Thoracic aorta (tissue), 2 donors: ENCODE results near the gene ABCA5. TPM values are rescaled to one million over a fixed set of nuclear protein-coding genes. Genes with fewer than 3 reads are reported as not detected.
"Not testable (repeated sequence)": the region's sequence is repeated elsewhere in the genome, so short reads cannot be mapped to it uniquely, and the experiment has no call there.

ENCODE experiments used
- ATAC-seq: fragments of 150-250 bp; one replicate; pipeline ENCODE4 v1.8.0; 2017; ENCODE audit warnings: low read depth; ENCODE audit not compliant: insufficient number of reproducible peaks, low FRiP score
- DNase-seq: peaks from one replicate; pipeline ENCODE4 v3.0.0-alpha.2; 2020; ENCODE audit warnings: low spot score
- H3K27ac ChIP-seq, 2 donors: fragments of 200-600 bp; sonication (generic); 1 replicate in 1 of 2; 2 replicates in 1 of 2; pipeline ENCODE4 v1.5.1; 2016; ENCODE audit warnings: mild to moderate bottlenecking in 2 of 2, moderate library complexity in 2 of 2
- H3K27me3 ChIP-seq: fragments of 200-600 bp; sonication (generic); replicated peaks from 2 replicates; pipeline ENCODE4 v1.6.0; 2016; ENCODE audit warnings: mild to moderate bottlenecking; ENCODE audit not compliant: insufficient read depth
- H3K36me3 ChIP-seq: fragments of 200-600 bp; sonication (generic); one replicate; pipeline ENCODE4 v1.5.1; 2016
- H3K4me1 ChIP-seq, 2 donors: fragments of 200-600 bp; sonication (generic); 1 replicate in 1 of 2; 2 replicates in 1 of 2; pipeline versions ENCODE4 v1.5.1 to v1.6.0; 2016; ENCODE audit warnings: low read depth in 2 of 2, mild to moderate bottlenecking in 1 of 2; ENCODE audit not compliant: control insufficient read depth in 1 of 2
- H3K4me3 ChIP-seq: fragments of 200-600 bp; sonication (generic); 2 replicates; pipeline ENCODE4 v1.5.1; 2016; ENCODE audit warnings: mild to moderate bottlenecking
- H3K9me3 ChIP-seq: fragments of 200-600 bp; sonication (generic); 2 replicates; pipeline ENCODE4 v1.5.1; 2016
- CTCF ChIP-seq: fragments of 200-600 bp; sonication (generic); IDR thresholded peaks from one replicate; pipeline ENCODE4 v1.5.1; 2019; ENCODE audit warnings: antibody characterized with exemption
- total RNA-seq, 2 donors: library from RNA; depleted of rRNA; stranded (reverse); fragments of >200 nt; gene quantifications; one replicate each; pipeline versions ENCODE4 v1.1.0 to v1.2.3, GENCODE V29; 2016

Gene ABCA5
- total RNA-seq, 2 donors from 2014 or later, result 9.1 to 46.2 TPM

GRCh38 chr17:69317625-69318024 lies 9.3 kb downstream of the ABCA5 start:
- DNase-seq (no peak), ATAC-seq (no peak)
- H3K27ac ChIP-seq, result no peak overlapping the region
- no peak for TF ChIP-seq CTCF
- H3K27me3 ChIP-seq, result no peaks in the 10 kb centered on the region
- H3K4me3 ChIP-seq, result no peak overlapping the region
- no peaks in the 10 kb centered on the region for H3K36me3 ChIP-seq
- no peaks in the 10 kb centered on the region for H3K9me3 ChIP-seq
- H3K4me1 ChIP-seq, result no peaks in the 10 kb centered on the region

GRCh38 chr17:69314246-69315065 lies 12.5 kb downstream of the ABCA5 start:
- H3K4me3 ChIP-seq, result no peak overlapping the region
- H3K27ac ChIP-seq, result no peak overlapping the region
- H3K36me3 ChIP-seq, result no peaks in the 10 kb centered on the region
- no peak for DNase-seq
- H3K9me3 ChIP-seq, result no peaks in the 10 kb centered on the region
- TF ChIP-seq CTCF, result no peak
- ATAC-seq, result no peak
- no peaks in the 10 kb centered on the region for H3K27me3 ChIP-seq
- H3K4me1 ChIP-seq, result no peaks in the 10 kb centered on the region

- H3K27ac ChIP-seq, result no peak overlapping the region
Measured at GRCh38 chr17:69305177-69305576, 21.8 kb downstream of the ABCA5 start.

GRCh38 chr17:69302682-69303081 lies 24.3 kb downstream of the ABCA5 start:
- no peaks in the 10 kb centered on the region for H3K9me3 ChIP-seq
- DNase-seq (no peak), ATAC-seq (no peak)
- H3K4me3 ChIP-seq, result no peak overlapping the region
- no peaks in the 10 kb centered on the region for H3K4me1 ChIP-seq
- H3K27ac ChIP-seq, result no peak overlapping the region
- no peaks in the 10 kb centered on the region for H3K27me3 ChIP-seq
- peaks cover 3% of the 10 kb centered on the region for H3K36me3 ChIP-seq
- no peak for TF ChIP-seq CTCF

More at GRCh38 chr17:69305177-69305576, 21.8 kb downstream of the ABCA5 start:
- ATAC-seq (no peak), DNase-seq (no peak)
- Histone ChIP-seq H3K4me3 (no peak overlapping the region), H3K4me1 (no peaks in the 10 kb centered on the region), H3K36me3 (peaks cover 3% of the 10 kb centered on the region), H3K9me3 (no peaks in the 10 kb centered on the region), H3K27me3 (no peaks in the 10 kb centered on the region)
- no peak for TF ChIP-seq CTCF

GRCh38 chr17:69300222-69300621 lies 26.7 kb downstream of the ABCA5 start:
- ATAC-seq, result no peak
- peaks cover 3% of the 10 kb centered on the region for H3K36me3 ChIP-seq
- no peak overlapping the region for H3K27ac ChIP-seq
- TF ChIP-seq CTCF, result no peak
- no peak for DNase-seq
- H3K4me1 ChIP-seq, result no peaks in the 10 kb centered on the region
- no peaks in the 10 kb centered on the region for H3K27me3 ChIP-seq
- no peaks in the 10 kb centered on the region for H3K9me3 ChIP-seq
- H3K4me3 ChIP-seq, result no peak overlapping the region

- H3K27ac ChIP-seq, H3K4me3 ChIP-seq, H3K4me1 ChIP-seq, H3K27me3 ChIP-seq, DNase-seq, H3K9me3 ChIP-seq, ATAC-seq: not testable (repeated sequence)
- H3K36me3 ChIP-seq, result peaks cover 13% of the 10 kb centered on the region
Measured at GRCh38 chr17:69298120-69298722, 28.7 kb downstream of the ABCA5 start.
